ENCODE measurements around the gene ZBTB22.
A peak's percentile ranks its signal among the peaks of the same experiment; 100 is the strongest.

- TF ChIP-seq CTCF (IDR thresholded peaks at IDR 0.05; ENCODE audit: poor library complexity, severe bottlenecking) (peak; percentile 74), EP300 (conservative IDR thresholded peaks at IDR 0.05; ENCODE audit: poor library complexity, severe bottlenecking) (peak; percentile 46), POLR2AphosphoS5 (IDR thresholded peaks at IDR 0.05) (peak; percentile 70), REST (IDR thresholded peaks at IDR 0.05; ENCODE audit: borderline replicate concordance) (peak; percentile 47), SMC3 (conservative IDR thresholded peaks at IDR 0.05; ENCODE audit: poor library complexity) (peak; percentile 64)
Observed at GRCh38 chr6:33276864-33277662, 40.5 kb downstream of the ZBTB22 start, which contains the start of gene B3GALT4.
